Measurements from ENCODE around the gene AHCYL2.
A peak's percentile ranks its signal among the peaks of the same experiment; 100 is the strongest.
"Not testable (repeated sequence)": the region's sequence is repeated elsewhere in the genome, so short reads cannot be mapped to it uniquely, and the experiment has no call there.

Gene AHCYL2

DNA sequence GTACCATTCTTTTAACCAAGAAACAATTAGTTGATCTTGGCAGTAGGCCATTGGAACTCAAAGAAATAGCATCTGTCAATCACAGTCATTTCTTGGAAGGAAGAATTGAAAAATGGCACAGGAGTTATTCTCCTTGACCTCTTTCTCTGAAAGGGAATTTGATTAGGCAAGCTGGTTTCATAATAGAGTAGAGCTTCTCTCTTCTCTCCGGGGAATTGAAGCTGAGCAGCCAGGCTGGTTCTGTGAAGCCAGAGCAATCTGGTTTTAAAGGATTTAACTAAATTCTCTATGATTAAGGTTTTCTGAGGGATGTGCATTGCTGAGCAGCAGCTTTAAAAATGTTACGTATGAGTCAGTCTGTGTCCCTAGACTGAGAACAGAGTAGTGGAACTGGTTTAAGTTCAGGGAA is 70.2 kb downstream of the AHCYL2 start:
- peak; percentile 24 for DNase-seq (ENCODE audit: low spot score)

DNA sequence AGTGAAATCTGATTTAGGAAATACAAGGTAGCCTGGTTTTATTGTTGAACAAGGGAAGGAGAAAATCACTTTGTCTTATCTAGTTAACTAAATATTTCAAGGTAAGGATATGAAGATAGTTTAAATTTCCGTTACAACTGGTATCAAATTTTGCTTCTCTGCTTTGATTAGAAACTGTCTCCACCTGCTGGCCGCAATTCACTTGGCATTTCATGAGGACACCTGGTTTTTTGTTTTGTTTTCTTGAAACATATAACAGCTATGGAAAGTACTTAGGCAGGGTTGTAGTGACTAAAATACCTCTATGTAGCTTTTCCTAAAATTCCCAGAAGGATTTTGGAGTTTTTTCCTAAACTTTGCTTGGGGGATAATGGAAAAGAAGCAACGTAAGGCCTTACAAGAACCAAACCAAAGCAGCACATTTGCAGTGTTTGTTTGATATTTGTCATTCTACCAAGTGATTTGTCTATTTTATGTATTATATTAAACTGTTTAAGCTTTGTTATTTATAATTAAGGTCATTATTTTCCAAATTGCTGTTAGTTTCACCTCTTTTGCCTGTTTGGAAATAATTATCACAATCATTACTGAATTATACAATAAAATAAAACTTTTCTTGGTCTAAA is 73.6 kb downstream of the AHCYL2 start:
- peak; percentile 56 for DNase-seq (ENCODE audit: low spot score)

DNA sequence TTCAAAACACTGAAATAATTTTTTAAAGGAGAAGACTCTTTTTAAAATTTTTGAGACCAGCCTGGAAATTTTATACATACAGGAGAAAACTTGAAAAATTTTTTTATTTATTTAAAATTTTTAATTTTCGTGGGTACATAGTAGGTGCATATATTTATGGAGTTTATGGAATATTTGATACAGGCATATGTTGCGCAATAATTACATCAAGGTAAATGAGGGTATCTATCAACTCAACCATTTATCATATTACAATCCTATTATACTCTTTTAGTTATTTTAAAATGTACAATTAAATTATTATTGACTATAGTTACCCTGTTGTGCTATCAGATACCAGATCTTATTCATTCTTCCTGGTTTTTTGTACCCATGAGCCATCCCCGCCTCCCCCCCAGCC is 75.1 kb downstream of the AHCYL2 start:
- no peak for DNase-seq (ENCODE audit: low spot score)

DNA sequence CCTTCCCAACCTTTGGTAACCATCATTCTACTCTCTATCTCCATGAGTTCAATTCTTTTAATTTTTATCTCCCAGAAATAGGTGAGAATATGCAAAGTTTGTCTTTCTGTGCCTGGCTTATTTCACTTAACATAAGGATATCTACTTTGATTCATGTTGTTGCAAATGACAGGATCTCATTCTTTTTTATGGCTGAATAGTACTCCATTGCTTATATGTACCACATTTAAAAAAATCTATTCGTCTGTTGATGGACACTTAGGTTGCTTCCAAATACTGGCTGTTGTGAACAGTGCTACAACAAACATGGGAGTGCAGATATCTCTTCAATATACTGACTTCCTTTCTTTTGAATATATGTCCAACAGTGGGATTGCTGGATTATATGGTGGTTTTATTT is 75.5 kb downstream of the AHCYL2 start:
- not testable (repeated sequence) for DNase-seq (ENCODE audit: low spot score)

DNA sequence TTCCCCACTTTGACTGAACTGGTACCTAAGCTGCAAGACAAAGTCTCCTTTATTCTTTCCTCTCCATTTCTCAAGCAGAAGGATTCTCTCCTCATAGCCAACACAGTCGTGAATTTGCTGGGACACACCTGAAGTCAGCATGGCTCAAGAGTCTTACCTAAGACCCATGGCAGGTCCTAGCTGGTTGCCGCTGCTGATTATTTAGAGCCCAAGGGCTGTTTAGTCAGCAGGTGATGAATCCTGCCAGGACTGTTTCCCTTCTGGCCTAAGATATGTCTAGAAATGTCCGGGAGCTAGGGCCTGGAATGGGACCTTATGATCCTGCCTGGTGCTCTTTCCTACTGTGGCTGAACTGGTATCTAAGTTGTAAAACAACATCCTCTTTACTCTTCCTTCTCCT is 82.8 kb downstream of the AHCYL2 start:
- no peak for DNase-seq (ENCODE audit: low spot score)

DNA sequence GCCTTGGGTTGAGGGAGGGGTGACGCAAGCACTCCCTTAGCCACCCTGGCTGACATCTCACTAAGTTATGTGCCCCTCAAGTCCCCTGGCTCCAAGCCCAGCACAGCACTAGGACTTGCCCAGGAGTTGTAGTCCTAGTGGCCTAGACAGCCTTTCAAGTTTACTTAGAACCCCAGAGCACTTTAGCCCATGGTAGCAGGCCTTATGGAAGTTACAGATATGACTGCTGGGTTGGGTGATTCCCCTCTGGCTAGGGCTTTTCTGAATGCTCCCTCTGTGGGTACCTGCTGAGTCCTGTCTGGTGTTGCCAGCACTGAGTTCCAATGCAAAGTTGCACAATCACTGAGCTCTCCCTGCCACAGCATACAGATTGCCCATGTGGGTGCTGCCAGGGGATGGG is 83.2 kb downstream of the AHCYL2 start:
- DNase-seq (ENCODE audit: low spot score): peak; percentile 39

DNA sequence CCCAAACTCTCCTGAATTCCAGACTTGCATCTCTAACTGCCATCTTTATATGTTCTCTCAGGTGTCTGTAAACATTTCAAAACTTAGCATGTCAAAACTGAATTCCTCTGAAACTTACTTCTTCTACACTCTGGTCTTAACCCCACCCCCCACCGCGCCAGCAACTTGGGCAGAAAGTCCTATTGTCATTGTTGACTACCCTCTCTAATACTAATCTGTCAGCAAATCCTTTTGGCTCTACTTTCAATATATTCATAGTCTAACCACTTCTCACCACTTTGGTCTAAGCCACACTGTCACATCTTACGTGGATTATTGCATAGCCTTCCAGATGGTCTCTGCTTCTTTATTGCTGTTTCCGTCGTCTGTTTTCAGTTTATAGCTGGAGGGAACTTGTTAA is 86.6 kb downstream of the AHCYL2 start:
- no peak for DNase-seq (ENCODE audit: low spot score)

DNA sequence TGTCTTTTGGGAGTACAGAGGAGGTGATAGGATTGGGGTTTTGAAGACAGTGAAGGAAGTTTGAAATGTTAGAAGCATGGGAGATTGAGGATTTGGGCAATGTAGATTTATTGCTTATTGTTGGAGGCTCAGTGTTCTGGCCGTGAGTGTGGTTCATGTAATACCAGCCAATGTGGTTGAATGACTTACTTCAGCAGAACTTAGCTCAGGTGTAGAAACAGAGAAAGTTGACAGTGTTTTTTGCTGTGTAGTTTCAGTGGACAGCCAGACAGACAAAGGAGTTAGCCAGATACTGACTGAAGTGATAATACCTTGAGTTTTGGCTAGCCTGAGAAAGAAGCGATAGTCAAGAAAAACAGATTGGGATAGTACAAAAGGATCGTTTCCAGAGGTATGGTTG is 88.5 kb downstream of the AHCYL2 start:
- no peak for DNase-seq (ENCODE audit: low spot score)

DNA sequence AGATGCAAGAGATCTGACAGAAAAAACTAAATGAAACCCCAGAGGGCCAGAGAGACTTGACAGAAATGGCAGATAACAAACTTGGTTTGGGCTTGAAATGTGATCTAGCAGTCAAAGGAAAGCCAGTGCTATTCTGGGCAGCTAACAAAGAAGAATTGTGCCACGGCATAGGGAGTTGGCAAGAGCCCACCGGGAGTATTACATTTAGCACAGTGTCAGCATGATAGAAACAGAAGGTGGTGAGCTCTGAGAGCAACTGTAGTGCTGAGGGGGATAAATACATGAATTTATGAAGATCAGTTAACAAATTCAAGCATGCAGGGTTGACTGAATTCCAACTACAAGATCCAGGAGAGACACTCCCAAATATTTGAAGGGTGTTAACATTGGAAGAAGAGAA is 91.1 kb downstream of the AHCYL2 start:
- peak; percentile 86 for DNase-seq (ENCODE audit: low spot score)

DNA sequence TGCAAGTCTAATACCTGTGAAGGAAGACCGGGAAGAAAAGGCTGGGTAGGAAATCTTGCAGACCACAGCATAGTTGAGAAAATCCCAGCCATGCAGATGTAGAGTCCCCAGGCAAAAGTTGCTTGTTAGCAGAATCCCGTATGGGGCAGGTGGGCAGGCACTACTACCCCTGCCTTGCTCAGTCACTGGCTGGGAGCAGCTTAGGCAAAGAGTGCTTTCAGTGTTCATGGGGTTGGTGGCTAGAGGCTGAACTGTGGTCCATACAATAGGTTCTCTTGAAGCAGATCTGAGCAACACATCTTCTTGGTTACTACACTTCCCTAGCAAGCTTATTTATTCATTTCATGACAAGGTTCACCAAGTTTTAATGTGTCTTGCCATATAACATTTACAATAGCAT is 92.6 kb downstream of the AHCYL2 start:
- no peak for DNase-seq (ENCODE audit: low spot score)

DNA sequence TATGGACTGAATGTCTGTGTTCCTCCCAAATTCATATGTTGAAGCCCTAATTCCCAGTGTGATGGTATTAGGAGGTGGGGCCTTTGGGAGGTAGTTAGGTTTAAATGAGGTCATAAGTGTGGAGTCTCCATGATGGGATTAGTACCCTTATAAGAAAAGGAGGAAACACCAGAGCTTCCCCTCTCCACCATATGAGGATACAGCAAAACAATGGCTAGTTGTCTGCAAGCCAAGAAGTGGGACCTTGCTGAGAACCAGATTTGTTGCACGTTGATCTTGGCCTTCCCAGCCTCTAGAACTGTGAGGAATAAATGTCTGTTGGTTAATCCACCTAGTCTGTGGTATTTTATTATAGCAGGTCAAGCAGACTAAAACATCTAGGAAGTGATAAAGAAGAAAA is 102.2 kb downstream of the AHCYL2 start:
- no peak for DNase-seq (ENCODE audit: low spot score)

DNA sequence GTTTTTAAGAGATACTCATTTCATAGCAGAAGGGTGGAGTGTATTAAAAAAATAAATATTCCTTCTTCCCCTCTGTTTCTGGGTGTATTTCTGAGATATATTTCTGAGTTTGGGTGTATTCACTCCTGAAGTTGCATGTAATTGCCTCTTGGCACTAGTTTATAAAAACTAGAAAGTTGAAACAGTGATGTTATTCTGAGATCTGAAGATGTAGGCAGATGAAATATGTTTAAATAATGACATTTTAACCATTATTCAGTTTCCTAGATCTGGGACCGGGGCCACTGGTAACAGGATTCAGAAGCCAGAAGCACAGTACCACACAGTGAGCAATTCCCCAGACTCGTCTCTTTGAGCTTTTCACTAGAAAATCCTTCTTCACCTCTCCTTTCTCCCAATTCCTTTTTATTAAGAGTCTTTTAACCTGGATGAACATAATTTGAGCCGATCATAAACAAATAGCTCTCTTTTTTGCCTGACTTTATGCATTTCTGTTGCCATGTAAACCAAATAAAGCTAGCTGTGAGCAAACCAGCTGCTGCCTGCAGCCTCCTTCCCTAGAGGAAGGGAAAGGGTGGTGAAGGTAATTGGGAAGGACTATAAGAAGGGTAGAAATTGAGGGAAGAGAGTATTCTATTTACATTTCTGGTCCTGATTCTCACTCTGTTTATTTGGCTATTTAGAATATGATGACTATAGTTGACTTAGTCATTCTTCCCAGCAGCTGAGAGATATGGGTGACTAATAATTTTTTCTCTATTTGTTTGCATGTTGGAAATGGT is 107.6 kb downstream of the AHCYL2 start:
- peak; percentile 17 for DNase-seq (ENCODE audit: low spot score)

DNA sequence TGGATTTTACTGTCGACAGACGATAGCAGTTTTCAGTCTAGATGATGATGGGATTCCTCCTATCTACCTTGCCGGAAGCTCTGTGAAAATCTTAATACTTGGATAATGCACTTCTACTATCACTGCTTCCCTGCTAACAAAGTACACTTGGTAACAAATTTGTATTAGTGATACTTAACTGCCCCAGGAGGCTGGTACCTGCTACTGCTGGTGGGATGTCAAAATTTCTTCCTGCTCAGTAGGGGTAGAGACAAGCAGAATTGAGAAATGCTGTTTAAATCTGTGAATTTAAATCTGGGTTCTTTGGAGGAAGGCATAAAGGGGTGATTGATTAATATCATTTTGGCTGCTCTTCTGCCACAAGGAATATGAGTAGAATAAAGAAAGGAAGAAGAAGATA is 109.6 kb downstream of the AHCYL2 start:
- DNase-seq (ENCODE audit: low spot score): no peak

DNA sequence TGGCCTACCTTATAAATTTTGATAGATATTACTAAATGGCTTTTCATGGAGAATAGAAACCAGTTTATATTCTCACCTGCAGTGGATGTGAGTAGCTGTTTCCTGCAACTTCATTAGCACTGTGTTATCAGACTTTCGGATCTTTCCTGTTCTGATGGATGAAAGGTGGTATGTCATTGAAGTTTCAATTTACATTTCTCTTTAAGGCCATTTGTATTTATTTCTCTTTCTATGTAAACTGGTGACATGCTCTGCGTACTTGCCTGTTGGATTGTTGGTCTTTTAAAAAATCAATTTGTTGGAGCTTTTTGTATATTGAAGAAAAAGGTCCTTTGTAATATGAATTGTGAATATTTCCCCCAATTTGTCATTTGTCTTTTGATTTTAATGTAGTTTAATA is 113.6 kb downstream of the AHCYL2 start:
- DNase-seq (ENCODE audit: low spot score): no peak

DNA sequence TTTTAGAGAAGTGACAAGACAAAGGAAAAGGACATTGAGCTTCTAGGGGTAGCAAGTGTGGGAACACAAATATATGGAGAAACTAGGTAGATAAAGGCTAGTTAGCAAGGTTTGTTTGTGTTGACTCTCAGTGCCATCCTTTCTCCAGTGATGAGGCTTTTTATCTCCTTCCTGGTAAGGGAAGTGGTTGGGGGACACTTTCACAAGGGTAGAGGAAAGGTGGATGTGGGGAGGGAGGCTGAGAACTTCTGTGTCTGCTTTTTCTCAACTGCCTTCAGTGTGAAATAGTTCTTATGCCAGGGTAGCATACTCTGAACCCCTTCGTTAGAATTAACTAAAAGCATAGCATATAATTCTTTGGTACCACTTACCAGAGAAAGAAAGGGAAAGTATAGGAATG is 116.4 kb downstream of the AHCYL2 start:
- no peak for DNase-seq (ENCODE audit: low spot score)

DNA sequence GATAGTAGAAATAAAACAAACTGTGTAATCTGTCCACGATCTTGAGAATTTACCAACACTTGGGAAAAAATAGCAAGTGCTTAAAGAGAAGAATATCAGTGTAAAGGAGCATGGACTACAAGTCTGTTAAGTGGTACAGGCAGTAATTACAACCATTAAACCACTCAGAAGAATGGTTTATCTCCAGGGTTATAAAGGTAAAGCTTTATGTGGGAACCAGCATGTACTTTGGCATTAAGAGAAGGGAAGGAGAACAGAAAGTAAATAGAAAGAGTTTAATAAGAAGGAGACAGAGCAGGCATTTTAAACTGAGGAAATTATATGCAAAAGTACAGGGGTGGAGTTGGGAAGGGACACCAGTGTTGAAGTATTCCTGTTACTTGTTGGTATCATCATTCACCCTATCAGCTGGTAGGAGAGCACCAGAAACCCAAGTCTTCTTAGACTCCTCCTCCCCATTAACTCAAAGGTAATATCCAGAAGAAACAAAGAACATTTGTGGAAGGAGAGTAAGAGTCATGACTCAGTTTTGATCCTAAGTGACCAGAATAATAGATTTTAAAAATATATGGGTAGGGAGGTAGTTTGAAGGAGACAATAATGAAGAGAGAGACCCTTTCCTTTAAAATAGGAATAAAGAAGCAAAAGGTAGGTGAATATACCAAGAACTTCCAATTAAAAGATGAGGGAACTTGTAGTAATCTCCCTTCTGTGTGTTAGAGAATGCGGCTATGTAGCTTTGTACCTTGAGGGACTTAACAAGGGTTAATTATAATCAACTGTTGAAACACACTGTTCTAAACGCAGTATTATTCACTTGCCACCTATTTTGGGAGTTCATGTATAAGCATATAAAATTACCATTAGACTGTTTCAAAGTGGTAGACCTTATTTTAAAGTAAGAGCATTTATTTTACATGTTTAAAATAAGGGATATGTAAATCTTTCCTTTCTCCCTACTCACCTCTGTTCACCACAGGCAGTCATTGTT is 117.3 kb downstream of the AHCYL2 start:
- no peak for DNase-seq (ENCODE audit: low spot score)

DNA sequence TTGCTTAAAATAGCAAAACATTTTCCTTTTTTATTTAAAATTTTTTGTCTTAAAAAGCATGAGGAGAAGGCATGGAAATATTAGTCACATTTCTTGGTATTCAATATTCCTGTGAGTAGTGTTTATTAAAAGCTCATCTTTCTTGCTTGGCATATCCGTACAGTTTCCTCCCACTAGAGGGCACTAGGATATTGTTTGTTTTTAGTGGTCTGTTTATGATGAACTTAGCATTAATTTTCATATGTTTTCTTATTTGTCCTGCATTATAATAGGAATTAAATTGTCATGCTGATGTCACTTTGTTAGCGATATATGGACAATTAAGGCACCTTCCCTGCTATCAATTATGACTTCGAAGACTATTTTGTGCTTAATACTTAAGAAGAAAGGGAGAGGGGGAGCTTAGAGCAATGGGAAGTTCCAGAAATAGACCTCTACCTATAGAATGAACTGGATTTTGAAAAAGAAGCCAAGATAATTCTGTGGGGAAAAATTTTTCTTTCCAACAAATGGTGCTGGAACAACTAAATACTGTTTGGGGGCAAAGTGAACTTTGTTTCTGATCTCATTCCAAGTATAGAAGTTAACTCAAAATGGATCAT is 118.4 kb downstream of the AHCYL2 start:
- peak; percentile 69 for DNase-seq (ENCODE audit: low spot score)

DNA sequence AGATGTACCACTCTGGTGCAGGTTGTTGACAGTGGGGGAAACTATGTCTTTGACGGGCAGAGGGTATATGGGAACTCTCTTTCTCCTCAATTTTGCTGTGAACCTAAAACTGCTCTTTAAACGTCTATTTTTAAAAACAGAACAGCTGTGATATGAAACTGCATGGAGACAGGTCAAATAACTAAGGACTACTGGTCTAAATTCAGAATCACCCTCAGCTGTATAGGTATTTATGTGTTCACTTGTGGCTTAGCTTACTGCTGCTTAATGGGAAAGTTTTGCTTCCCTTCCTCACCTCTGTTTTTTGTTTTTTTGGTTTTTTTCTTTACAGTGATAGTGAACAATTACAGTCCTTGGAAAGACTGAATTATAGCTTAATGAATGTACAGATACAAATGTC is 122.5 kb downstream of the AHCYL2 start:
- DNase-seq (ENCODE audit: low spot score): no peak

DNA sequence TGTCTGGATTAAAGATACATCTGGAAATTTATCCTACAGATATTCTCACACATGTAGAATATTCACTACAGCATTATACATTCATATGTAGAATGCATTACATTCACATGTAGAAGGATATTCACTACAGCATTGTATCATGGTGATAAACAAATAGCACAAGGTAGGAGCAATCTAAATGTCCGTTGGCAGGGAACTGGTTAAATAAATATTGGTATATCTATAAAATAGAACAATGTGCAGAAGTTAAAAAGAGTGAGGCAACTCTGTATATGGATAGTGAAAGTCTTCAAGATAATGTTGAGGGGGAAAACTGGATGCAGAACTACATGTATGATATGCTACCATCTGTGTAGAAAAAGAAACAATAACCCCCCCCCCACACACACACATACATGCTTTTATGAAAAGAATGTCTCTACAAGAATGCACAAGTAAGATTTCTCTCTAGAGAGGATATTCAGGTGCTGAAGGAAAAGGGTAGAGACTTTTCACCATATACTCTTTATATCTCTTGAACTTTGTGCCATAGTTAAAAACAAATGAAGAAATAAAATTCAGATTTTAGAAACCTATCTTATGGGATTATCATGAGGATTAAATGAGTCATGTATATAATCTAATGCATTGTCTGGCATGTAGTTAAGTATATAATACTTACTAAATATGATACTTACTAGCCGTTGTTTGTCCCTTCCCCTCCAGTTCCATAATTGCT is 123.4 kb downstream of the AHCYL2 start:
- DNase-seq (ENCODE audit: low spot score): no peak

DNA sequence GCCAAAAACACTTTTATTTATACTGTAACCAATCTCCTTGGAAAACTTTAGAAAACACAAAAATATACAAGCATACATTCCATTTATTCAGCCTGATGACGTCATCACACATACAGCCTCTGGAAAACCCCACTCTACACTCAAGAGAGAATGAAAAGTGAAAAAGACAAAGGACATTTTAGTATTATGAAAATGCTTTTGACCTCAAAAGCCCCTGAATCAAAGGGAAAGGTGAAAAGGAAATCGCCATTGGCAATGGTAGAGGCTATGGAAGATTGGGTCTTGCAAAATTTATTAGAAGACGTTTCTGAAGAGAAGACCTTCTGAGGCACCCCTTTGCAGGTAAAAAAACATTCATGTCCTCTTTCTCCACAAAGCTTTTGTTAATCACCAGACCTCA is 126.5 kb downstream of the AHCYL2 start:
- no peak for DNase-seq (ENCODE audit: low spot score)

DNA sequence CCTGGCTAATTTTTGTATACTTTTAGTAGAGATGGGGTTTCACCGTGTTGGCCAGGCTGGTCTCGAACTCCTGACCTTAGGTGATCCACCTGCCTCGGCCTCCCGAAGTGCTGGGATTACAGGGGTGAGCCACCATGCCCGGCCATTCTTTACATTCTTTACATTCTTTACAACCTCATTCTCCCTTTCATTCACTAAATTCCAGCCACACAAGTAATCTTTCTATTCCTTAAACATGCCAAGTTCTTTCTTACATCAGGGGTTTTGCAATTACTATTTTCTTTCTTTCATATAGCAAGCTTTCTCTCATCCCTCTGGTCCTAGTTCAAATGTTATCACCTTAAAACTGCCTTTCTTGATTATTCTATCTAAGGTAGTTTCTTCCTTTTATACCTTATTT is 128.3 kb downstream of the AHCYL2 start:
- not testable (repeated sequence) for DNase-seq (ENCODE audit: low spot score)

Data from Ammon's horn (tissue), 1 donor.